ENCODE measurements around the gene MORC2.

MORC2 gene

DNA sequence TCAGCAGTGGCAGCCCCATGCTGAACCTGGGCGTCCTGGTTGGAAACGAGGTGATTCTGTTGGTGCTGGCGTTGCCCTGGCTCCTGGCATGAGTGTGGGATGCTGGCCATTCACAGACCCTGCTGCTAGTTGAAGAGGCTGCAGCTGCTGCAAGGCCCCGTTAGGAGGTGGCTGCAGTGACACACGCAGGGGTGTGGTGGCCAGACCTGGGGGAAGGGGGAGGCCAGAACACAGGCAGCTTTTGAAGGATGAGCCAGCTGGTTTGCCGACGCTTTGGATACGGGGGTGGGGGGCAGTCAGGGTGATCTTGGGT is 77.2 kb downstream of the MORC2 start:
- Histone ChIP-seq H3K4me1 (ENCODE audit: insufficient read depth, low read length, poor library complexity, severe bottlenecking) (peaks cover 19% of the 10 kb centered on the region), H3K9me2 (replicated peaks; ENCODE audit: low read depth, low read length) (no peaks in the 10 kb centered on the region)
- no peak for TF ChIP-seq EZH2phosphoT487 (IDR thresholded peaks at IDR 0.05; ENCODE audit: borderline replicate concordance)
- TF ChIP-seq, protein P1, sequence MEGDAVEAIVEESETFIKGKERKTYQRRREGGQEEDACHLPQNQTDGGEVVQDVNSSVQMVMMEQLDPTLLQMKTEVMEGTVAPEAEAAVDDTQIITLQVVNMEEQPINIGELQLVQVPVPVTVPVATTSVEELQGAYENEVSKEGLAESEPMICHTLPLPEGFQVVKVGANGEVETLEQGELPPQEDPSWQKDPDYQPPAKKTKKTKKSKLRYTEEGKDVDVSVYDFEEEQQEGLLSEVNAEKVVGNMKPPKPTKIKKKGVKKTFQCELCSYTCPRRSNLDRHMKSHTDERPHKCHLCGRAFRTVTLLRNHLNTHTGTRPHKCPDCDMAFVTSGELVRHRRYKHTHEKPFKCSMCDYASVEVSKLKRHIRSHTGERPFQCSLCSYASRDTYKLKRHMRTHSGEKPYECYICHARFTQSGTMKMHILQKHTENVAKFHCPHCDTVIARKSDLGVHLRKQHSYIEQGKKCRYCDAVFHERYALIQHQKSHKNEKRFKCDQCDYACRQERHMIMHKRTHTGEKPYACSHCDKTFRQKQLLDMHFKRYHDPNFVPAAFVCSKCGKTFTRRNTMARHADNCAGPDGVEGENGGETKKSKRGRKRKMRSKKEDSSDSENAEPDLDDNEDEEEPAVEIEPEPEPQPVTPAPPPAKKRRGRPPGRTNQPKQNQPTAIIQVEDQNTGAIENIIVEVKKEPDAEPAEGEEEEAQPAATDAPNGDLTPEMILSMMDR (conservative IDR thresholded peaks at IDR 0.05; ENCODE audit: low read length) = no peak

DNA sequence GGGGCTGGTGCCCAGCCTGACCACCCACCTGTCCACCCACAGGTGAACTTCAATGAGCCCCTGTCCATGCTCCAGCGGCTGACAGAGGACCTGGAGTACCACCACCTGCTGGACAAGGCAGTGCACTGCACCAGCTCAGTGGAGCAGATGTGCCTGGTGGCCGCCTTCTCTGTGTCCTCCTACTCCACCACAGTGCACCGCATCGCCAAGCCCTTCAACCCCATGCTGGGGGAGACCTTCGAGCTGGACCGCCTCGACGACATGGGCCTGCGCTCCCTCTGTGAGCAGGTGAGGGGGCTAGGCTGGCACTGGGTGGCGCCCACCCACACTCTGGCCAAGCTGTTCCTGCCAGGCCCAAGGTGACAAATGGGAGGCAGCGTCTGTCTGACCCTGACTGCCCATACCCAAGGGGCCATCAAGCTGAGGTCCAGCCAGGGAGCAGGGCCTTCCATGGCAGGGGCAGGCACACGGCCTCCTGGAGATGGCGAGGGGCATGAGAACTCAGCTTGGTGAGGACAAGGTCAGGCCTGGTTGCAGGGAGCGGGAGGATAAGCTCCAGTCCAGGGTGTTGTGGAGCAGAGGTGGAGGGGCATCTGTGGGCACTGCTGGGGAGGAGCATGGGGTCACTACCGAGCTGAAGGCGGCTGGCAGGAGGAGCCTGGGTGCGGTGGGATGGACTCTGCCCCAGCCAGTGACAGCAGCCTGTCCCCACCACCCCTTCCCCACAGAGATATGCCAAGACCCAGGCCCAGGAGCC is 77.7 kb downstream of the MORC2 start:
- TF ChIP-seq, protein P1 (conservative IDR thresholded peaks at IDR 0.05; ENCODE audit: low read length) = peak; percentile 82
- no peak for TF ChIP-seq EZH2phosphoT487 (IDR thresholded peaks at IDR 0.05; ENCODE audit: borderline replicate concordance)
- Histone ChIP-seq H3K4me3 (ENCODE audit: low read length, poor library complexity, severe bottlenecking) (no peak overlapping the region), H3K9me3 (ENCODE audit: insufficient read depth, low read depth, low read length) (no peaks in the 10 kb centered on the region), H3K79me2 (ENCODE audit: insufficient read depth, low read length) (no peaks in the 10 kb centered on the region), H3K9ac (ENCODE audit: low read depth, low read length, poor library complexity, severe bottlenecking) (no peak overlapping the region), H3K9me2 (replicated peaks; ENCODE audit: low read depth, low read length) (no peaks in the 10 kb centered on the region), H3K27me3 (ENCODE audit: insufficient read depth, low read length, poor library complexity, severe bottlenecking) (no peaks in the 10 kb centered on the region), H3F3A (ENCODE audit: low read depth) (no peaks in the 10 kb centered on the region), H3K4me2 (ENCODE audit: low read depth, low read length, poor library complexity, severe bottlenecking) (no peak overlapping the region), H2AFZ (ENCODE audit: low read length) (no peak overlapping the region), H3K36me3 (ENCODE audit: insufficient read depth, low read length) (no peaks in the 10 kb centered on the region), H4K20me1 (ENCODE audit: insufficient read depth, low read length, poor library complexity, severe bottlenecking) (no peaks in the 10 kb centered on the region), H3K4me1 (ENCODE audit: insufficient read depth, low read length, poor library complexity, severe bottlenecking) (peaks cover 19% of the 10 kb centered on the region)

More for the DNA sequence above, 77.2 kb downstream of the MORC2 start:
- Histone ChIP-seq H3K9me3 (ENCODE audit: insufficient read depth, low read depth, low read length) (no peaks in the 10 kb centered on the region), H3K4me2 (ENCODE audit: low read depth, low read length, poor library complexity, severe bottlenecking) (no peak overlapping the region), H3K9ac (ENCODE audit: low read depth, low read length, poor library complexity, severe bottlenecking) (no peak overlapping the region), H3F3A (ENCODE audit: low read depth) (no peaks in the 10 kb centered on the region), H3K79me2 (ENCODE audit: insufficient read depth, low read length) (no peaks in the 10 kb centered on the region), H4K20me1 (ENCODE audit: insufficient read depth, low read length, poor library complexity, severe bottlenecking) (no peaks in the 10 kb centered on the region), H3K36me3 (ENCODE audit: insufficient read depth, low read length) (no peaks in the 10 kb centered on the region), H2AFZ (ENCODE audit: low read length) (no peak overlapping the region), H3K4me3 (ENCODE audit: low read length, poor library complexity, severe bottlenecking) (no peak overlapping the region), H3K27me3 (ENCODE audit: insufficient read depth, low read length, poor library complexity, severe bottlenecking) (no peaks in the 10 kb centered on the region)

DNA sequence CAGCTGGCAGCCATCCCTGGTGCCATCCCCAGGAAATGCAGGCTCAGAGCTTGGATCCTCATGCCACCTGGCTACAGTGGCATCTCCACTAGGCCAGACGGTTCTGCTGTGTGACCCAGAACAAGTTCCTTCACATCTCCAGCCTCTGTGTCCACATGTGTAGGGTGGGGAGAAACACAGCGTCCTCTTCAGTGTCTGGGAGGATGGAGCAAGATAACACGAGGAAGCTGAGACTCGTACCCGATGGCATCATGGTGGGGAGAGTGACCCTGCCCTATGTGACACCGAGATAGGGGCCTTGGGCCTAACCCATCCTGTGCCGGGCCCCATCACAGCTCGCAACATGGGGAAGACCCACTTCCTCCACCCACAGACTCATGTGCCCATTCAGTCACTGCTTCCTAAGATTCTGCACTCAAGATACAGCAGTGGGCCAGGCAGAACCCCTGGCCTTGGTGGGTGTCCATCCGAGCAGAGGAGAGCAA is 78.5 kb downstream of the MORC2 start:
- peaks cover 19% of the 10 kb centered on the region for H3K4me1 ChIP-seq (ENCODE audit: insufficient read depth, low read length, poor library complexity, severe bottlenecking)
- H4K20me1 ChIP-seq (ENCODE audit: insufficient read depth, low read length, poor library complexity, severe bottlenecking) = no peaks in the 10 kb centered on the region

More for the DNA sequence above, 78.5 kb downstream of the MORC2 start:
- Histone ChIP-seq H3K27me3 (ENCODE audit: insufficient read depth, low read length, poor library complexity, severe bottlenecking) (no peaks in the 10 kb centered on the region), H3K36me3 (ENCODE audit: insufficient read depth, low read length) (no peaks in the 10 kb centered on the region), H3K4me3 (ENCODE audit: low read length, poor library complexity, severe bottlenecking) (no peak overlapping the region), H2AFZ (ENCODE audit: low read length) (no peak overlapping the region), H3K9me2 (replicated peaks; ENCODE audit: low read depth, low read length) (no peaks in the 10 kb centered on the region), H3K79me2 (ENCODE audit: insufficient read depth, low read length) (no peaks in the 10 kb centered on the region), H3F3A (ENCODE audit: low read depth) (no peaks in the 10 kb centered on the region), H3K9me3 (ENCODE audit: insufficient read depth, low read depth, low read length) (no peaks in the 10 kb centered on the region), H3K4me2 (ENCODE audit: low read depth, low read length, poor library complexity, severe bottlenecking) (no peak overlapping the region), H3K9ac (ENCODE audit: low read depth, low read length, poor library complexity, severe bottlenecking) (no peak overlapping the region)
- no peak for TF ChIP-seq EZH2phosphoT487 (IDR thresholded peaks at IDR 0.05; ENCODE audit: borderline replicate concordance)
- TF ChIP-seq, protein P1 (conservative IDR thresholded peaks at IDR 0.05; ENCODE audit: low read length) = no peak
